NCI-H1694 (cell line): Measurements from ENCODE around the gene NUDT9.
"Not testable (repeated sequence)": the region's sequence is repeated elsewhere in the genome, so short reads cannot be mapped to it uniquely, and the experiment has no call there.

ENCODE experiments used
- DNase-seq: peaks from one replicate; lab custom pipeline; 2025; lab: John Stamatoyannopoulos, UW

The NUDT9 gene

GRCh38 chr4:87422104-87423052 is at the start of gene NUDT9:
NUDT9 (plus strand) TSS chr4:87422573; CDS start chr4:87422906, 333 bp downstream.
- DNase-seq, result peak; percentile 92

DNA sequence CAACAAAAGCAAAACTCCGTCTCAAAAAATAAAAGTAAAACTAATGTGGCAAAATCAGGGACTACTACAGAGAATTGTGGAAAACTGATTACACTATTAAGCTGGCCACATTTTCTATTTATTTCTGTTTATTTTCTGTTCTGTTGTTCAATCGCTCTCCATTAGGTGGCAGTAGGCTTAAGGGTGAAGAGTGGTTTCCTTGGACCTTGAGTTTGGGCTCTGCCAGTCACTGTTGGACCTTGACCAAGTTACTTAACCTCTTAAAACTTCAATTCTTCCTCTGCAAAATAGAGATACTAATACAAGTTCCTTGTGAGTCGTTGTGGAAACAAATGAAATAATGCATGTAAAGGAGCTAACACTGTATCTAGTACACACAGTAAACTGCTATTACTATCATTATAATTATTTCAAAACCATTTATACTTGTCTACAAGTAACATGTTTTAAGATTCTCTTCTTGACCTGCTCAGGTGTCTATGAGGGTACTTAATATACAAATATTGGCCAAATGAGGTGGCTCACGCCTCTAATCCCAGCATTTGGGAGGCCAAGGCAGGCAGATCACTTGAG is 46.6 kb upstream of the NUDT9 start:
- DNase-seq, result peak; percentile 18

- DNase-seq, result no peak
Measured at GRCh38 chr4:87377816-87378215, 44.6 kb upstream of the NUDT9 start.

DNA sequence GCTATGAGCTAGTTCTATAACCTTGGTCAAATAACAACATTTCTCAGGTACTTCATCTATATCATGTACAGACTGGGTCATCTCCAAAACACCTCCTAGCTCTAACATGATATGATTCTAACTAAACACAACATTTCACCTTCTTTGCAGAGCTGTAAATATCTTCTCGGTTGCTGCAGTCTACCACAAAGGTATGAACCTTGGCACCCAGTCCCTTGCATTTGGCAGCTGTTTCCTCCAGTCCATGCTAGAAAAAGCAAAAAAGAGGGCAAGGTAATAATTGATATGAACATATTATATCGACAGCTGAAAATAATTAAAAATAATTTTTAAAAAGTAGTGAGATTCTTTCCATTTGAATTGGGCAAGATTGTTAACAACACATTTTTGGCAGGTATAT is 40.3 kb upstream of the NUDT9 start:
- DNase-seq, result no peak

- DNase-seq, result no peak
Measured at GRCh38 chr4:87382931-87383330, 39.4 kb upstream of the NUDT9 start.

- not testable (repeated sequence) for DNase-seq
Measured at GRCh38 chr4:87384466-87385132, 37.8 kb upstream of the NUDT9 start.

- no peak for DNase-seq
Measured at GRCh38 chr4:87387237-87387636, 35.1 kb upstream of the NUDT9 start.

DNA sequence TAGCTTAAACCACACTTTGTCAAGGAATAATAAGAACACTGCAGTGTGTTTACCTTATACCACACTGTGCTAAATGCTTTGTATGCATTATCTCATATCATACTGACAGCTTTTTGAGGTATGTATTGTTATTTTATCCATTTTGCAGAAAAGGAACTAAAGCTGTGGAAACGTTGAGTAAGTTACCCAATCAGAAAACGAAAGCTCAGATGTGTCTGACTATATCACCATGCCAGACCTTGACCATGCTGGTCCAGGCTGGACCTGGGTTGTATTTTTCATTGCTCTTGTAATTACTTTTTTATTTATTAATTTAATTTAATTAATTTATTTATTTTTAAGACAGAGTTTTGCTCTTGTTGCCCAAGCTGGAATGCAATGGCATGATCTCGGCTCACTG is 33.5 kb upstream of the NUDT9 start:
- no peak for DNase-seq

GRCh38 chr4:87390055-87390454 is 32.3 kb upstream of the NUDT9 start:
- not testable (repeated sequence) for DNase-seq

DNA sequence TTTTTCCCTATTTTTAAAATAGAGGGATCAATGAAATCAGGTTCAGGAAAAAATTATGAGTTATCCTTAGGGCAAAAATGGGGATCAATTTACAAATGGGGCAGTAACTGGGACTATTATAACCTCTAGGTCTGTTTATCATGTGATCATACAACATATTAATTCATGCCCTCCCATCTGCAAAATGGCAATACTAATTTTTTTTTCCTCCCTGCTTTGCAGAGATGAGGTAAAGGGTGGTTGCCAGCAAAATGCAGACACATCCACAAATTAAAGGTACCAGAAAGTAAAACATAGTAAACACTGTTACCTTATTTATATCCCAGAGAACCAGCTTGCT is 31.9 kb upstream of the NUDT9 start:
- peak; percentile 34 for DNase-seq

DNA sequence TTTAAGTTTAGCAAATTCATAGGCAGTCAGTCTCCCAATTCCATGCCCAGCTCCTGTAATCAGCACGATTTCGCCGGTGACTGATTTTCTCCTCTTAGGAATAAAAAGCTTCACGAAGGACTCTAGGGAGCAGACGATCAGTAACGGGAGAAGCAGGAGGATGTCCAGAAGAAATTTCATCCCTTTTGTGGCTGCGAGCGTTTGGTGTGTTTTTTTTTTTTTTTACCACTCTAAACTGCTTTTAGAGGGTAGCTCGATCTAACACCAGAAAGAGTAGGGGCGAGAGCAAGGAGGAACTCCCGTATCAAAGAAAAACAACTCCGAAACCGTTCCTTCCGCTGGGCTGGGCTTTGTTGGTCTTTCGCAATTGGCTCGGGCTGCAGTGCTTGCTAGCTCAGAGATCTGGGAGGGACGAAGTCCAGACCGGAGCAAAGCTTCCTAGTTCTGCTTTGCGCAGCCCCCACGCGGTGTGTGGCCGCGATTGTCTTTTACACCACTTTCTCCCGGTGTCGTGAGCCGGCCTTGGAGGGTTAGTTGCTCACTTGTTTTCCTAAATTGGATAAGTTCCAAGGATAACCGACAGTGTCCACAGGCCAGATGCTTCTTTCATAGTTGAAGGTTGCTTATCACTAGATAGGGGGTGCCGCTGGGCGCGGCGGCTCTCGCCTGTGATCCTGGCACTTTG is 31.3 kb upstream of the NUDT9 start, which contains the start of gene HSD17B11:
TSS of gene HSD17B11 (minus strand) at position 298 of the 685 bp plus-strand sequence. CDS start at position 180, 118 bp downstream.
- DNase-seq, result peak; percentile 84

DNA sequence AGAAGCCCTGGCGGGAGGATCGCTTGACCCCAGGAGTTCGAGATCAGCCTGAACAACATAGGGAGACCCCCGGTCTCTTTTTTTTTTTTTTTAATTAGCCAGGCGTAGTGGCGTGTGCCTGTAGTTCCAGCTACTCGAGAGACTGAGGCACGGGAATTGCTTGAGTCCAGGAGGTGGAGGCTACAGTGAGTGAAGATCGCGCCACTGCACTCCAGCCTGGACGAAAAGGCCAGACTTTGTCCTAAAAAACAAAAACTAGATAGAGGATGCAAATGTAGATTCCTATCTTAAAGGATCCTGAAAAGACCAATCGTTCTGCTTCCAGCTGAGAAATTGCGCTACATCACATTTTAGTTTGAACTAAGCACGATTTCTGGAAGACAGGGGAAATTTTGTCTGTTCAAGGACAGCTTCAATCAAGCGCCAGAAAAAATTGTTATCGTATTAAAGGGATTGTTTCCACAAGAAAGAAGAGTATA is 30.8 kb upstream of the NUDT9 start:
- DNase-seq, result no peak

- no peak for DNase-seq
Measured at GRCh38 chr4:87392183-87392582, 30.2 kb upstream of the NUDT9 start.

- not testable (repeated sequence) for DNase-seq
Measured at GRCh38 chr4:87395073-87395472, 27.3 kb upstream of the NUDT9 start.

DNA sequence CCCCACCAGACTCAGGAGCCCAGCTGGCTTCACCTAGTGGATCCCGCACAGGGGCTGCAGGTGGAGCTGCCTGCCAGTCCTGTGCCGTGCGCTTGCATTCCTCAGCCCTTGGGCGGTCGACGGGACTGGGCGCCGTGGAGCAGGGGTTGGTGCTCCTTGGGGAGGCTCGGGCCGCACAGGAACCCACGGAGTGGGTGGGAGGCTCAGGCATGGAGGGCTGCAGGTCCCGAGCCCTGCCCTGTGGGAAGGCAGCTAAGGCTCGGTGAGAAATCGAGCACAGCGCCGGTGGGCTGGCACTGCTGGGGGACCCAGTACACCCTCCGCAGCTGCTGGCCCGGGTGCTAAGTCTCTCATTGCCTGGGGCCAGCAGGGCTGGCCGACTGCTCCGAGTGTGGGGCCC is 26.5 kb upstream of the NUDT9 start:
- DNase-seq, result not testable (repeated sequence)

- DNase-seq, result no peak
Measured at GRCh38 chr4:87399148-87399547, 23.2 kb upstream of the NUDT9 start.

GRCh38 chr4:87399954-87400353 is 22.4 kb upstream of the NUDT9 start:
- DNase-seq, result no peak

DNA sequence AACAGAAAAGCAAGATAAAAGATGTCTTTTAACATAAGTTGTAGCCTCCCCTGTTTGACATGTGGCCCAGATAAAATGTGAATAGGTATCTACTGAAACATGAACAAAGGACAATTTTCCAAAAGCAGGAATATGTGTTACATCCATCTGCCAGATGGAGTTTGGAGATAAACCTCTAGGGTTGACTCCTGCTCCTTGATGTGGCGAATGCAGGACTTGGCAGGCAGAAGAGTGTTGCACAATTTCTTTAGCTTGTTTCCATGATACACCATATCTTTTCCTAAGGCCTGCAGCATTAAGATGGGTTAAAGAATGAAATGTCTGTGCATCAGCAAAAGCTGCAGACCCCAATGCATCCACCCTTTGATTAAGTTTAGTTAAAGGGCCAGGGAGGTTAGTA is 18.6 kb upstream of the NUDT9 start:
- DNase-seq, result not testable (repeated sequence)

GRCh38 chr4:87405211-87405820 is 17.1 kb upstream of the NUDT9 start:
- no peak for DNase-seq

GRCh38 chr4:87406462-87406861 is 15.9 kb upstream of the NUDT9 start:
- no peak for DNase-seq

DNA sequence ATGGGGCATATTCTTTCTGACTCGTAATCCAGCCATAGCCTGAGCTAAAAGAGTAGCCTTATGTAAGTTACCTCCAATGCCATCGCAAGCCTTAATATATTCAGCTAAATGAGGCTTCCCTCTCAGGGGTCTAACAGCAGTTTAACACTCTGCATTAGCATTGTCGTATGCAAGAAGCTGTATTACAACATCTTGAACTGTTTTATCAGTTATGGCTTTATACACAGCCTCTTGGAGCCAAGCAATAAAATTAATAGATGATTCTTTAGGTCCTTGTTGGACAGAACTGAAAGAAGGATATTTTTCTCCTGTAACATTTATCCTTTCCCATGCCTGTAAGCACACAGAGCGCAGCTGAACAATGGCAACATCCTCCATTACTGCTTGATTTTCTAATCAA is 15.5 kb upstream of the NUDT9 start:
- DNase-seq, result not testable (repeated sequence)
